Calu3 (cell line): Measurements from ENCODE around the gene INTS1. TPM values are rescaled to one million over a fixed set of nuclear protein-coding genes. Genes with fewer than 3 reads are reported as not detected.

Source experiments
- BruUV-seq: library from RNA; stranded (reverse); fragments of 400-500 nt; replicated peaks from 2 replicates; lab custom pipeline; 2021; lab: Mats Ljungman, UMichigan
- CTCF ChIA-PET: fragments of 300-600 bp; sonication (Branson Sonifier 250); formaldehyde crosslinking; loops from one replicate; lab custom pipeline; 2022; ENCODE audit warnings: antibody characterized with exemption; lab: Charles Lee
- DNase-seq: peaks from one replicate; pipeline ENCODE4 v3.0.0; 2022
- H3K27ac Mint-ChIP-seq: one replicate; pipeline ENCODE4 v1.8.0; 2022; ENCODE audit warnings: mixed read lengths; ENCODE audit not compliant: unreplicated experiment
- H3K27me3 Mint-ChIP-seq: one replicate; pipeline ENCODE4 v1.8.0; 2022; ENCODE audit warnings: mixed read lengths; ENCODE audit not compliant: unreplicated experiment
- H3K36me3 Mint-ChIP-seq: one replicate; pipeline ENCODE4 v1.8.0; 2022; ENCODE audit warnings: mild to moderate bottlenecking, moderate library complexity, mixed read lengths; ENCODE audit not compliant: insufficient read depth, unreplicated experiment
- H3K4me1 Mint-ChIP-seq: one replicate; pipeline ENCODE4 v1.8.0; 2022; ENCODE audit warnings: mild to moderate bottlenecking, low read depth, mixed read lengths; ENCODE audit not compliant: unreplicated experiment
- H3K4me3 Mint-ChIP-seq: one replicate; pipeline ENCODE4 v1.8.0; 2022; ENCODE audit warnings: mild to moderate bottlenecking, low read depth, moderate library complexity, mixed read lengths; ENCODE audit not compliant: unreplicated experiment
- H3K9me3 Mint-ChIP-seq: one replicate; pipeline ENCODE4 v1.8.0; 2022; ENCODE audit warnings: low read depth, mixed read lengths; ENCODE audit not compliant: unreplicated experiment
- intact Hi-C: fragments of 100-400 bp; cut with micrococcal nuclease; formaldehyde crosslinking; loops from one replicate; pipeline ENCODE4 v1.10.0; 2022; ENCODE audit not compliant: unreplicated experiment
- total RNA-seq: library from RNA; stranded (reverse); gene quantifications from 2 replicates; pipeline ENCODE4 v1.2.3, GENCODE V29; 2022
- TF ChIP-seq, protein P1 (sequence below): fragments of 200-600 bp; IDR thresholded peaks from one replicate; pipeline ENCODE4 v1.8.0; 2022; ENCODE audit warnings: antibody characterized with exemption; ENCODE audit not compliant: unreplicated experiment

INTS1 gene
- total RNA-seq, 1 experiment from 2014 or later: 192 TPM

DNA sequence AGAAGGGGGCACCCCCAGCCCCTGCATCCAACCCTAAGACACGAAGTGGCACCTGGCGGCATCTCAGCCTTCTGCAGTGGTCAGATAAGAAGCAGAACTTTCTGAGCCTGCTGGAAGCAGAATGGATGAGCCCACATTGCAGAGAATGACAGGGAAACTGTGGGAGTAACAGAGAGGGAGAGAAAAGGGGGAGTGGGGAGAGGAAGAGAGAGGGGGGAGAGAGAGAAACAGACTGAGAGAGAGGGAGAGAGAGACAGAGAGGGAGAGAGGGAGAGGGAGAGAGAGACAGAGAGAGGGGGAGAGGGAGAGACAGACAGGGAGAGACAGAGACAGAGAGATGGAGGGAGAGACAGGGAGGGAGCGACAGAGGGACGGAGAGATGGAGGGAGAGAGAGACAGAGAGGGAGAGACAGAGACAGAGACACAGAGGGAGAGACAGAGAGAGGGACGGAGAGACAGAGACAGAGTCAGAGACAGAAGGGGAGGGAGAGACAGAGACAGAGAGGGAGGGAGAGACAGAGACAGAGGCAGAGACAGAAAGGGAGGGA, 80.9 kb downstream of the INTS1 start:
- H3K36me3 Mint-ChIP-seq: peaks cover 32% of the 10 kb centered on the region
- intact Hi-C loops: no loop called here
- H3K4me1 Mint-ChIP-seq: no peaks in the 10 kb centered on the region
- CTCF ChIA-PET: interaction anchor here (0.7 to 1.5 kb wide), 2 partner anchors 11 to 230 kb away, joined by 3 read pairs; no protein-coding TSS in a partner anchor
- peaks cover 98% of the 10 kb centered on the region for H3K27me3 Mint-ChIP-seq
- no TSS peak for BruUV-seq
- H3K27ac Mint-ChIP-seq: no peak overlapping the region
- TF ChIP-seq, protein P1, sequence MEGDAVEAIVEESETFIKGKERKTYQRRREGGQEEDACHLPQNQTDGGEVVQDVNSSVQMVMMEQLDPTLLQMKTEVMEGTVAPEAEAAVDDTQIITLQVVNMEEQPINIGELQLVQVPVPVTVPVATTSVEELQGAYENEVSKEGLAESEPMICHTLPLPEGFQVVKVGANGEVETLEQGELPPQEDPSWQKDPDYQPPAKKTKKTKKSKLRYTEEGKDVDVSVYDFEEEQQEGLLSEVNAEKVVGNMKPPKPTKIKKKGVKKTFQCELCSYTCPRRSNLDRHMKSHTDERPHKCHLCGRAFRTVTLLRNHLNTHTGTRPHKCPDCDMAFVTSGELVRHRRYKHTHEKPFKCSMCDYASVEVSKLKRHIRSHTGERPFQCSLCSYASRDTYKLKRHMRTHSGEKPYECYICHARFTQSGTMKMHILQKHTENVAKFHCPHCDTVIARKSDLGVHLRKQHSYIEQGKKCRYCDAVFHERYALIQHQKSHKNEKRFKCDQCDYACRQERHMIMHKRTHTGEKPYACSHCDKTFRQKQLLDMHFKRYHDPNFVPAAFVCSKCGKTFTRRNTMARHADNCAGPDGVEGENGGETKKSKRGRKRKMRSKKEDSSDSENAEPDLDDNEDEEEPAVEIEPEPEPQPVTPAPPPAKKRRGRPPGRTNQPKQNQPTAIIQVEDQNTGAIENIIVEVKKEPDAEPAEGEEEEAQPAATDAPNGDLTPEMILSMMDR: no peak
- DNase-seq: no peak
- no peaks in the 10 kb centered on the region for H3K9me3 Mint-ChIP-seq
- no peak overlapping the region for H3K4me3 Mint-ChIP-seq

DNA sequence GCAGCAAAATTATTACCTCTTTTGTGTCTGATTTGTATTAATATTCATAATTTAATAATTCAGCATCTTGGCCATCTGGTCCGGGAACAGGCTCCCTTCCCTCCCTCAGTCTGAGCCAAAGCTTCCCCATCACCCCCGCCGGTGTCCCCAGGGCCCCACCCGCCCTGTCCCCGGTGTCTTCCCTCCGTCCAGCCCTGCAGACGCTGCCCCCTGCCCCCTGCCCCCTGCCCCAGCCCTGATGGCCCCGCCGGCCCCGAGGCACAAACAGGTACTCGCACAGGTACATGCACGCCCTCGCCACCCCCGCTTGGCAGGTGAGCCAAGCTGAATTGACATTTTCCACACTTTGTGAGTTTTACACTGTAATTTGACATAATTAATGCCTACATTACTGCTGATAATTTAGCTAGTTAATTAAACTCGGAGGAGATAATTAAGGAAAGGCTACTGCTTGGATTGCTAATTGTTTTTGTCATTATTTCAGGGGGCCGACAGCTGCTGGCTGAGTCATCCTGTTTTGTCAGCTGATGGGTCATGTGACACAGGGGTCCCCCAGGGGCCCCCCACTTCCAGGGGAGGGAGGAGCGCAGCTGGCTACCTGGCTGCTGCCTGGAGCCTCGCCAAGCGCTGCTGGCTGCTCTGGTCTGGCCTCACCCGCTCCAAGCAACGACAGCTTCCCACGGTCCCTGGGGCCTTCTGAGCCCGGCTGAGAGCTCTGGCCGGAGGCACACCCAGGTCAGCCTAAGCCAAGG, 81.5 kb downstream of the INTS1 start:
- Mint-ChIP-seq H3K9me3 (no peaks in the 10 kb centered on the region), H3K27ac (no peak overlapping the region), H3K27me3 (peaks cover 98% of the 10 kb centered on the region), H3K4me1 (no peaks in the 10 kb centered on the region), H3K4me3 (no peak overlapping the region), H3K36me3 (peaks cover 31% of the 10 kb centered on the region)
- no TSS peak for BruUV-seq
- TF ChIP-seq, protein P1: no peak
- CTCF ChIA-PET: interaction anchor here (0.5 kb wide), 1 partner anchor 1983 kb away, joined by 3 read pairs; no protein-coding TSS in a partner anchor
- intact Hi-C loops: no loop called here
- no peak for DNase-seq

DNA sequence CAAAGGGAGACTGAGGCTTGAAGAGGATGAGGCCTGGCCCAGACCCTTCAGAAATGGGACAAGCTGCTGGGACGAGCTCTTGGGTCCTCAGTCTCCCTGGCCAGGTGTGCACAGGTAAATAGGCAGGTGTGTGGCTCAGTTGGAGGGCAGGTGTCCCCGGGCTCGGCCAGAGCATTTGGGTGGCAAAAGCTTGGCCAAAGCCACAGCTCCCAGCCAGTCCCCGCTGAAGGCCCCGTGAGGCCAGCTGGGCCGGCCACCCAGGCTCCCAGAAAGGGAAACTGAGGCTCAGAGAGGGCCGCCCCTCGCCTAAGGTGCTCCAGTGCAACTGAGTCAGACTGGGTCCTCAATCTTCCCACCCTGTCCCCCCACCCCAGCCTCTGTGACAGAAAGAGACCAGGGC, 82.2 kb downstream of the INTS1 start:
- H3K4me3 Mint-ChIP-seq: no peak overlapping the region
- peaks cover 23% of the 10 kb centered on the region for H3K36me3 Mint-ChIP-seq
- intact Hi-C loops: no loop called here
- no peaks in the 10 kb centered on the region for H3K9me3 Mint-ChIP-seq
- no peak for DNase-seq
- BruUV-seq: no TSS peak
- no peak overlapping the region for H3K27ac Mint-ChIP-seq
- peaks cover 98% of the 10 kb centered on the region for H3K27me3 Mint-ChIP-seq
- no peaks in the 10 kb centered on the region for H3K4me1 Mint-ChIP-seq
- TF ChIP-seq, protein P1: no peak
- CTCF ChIA-PET: no interaction called here

DNA sequence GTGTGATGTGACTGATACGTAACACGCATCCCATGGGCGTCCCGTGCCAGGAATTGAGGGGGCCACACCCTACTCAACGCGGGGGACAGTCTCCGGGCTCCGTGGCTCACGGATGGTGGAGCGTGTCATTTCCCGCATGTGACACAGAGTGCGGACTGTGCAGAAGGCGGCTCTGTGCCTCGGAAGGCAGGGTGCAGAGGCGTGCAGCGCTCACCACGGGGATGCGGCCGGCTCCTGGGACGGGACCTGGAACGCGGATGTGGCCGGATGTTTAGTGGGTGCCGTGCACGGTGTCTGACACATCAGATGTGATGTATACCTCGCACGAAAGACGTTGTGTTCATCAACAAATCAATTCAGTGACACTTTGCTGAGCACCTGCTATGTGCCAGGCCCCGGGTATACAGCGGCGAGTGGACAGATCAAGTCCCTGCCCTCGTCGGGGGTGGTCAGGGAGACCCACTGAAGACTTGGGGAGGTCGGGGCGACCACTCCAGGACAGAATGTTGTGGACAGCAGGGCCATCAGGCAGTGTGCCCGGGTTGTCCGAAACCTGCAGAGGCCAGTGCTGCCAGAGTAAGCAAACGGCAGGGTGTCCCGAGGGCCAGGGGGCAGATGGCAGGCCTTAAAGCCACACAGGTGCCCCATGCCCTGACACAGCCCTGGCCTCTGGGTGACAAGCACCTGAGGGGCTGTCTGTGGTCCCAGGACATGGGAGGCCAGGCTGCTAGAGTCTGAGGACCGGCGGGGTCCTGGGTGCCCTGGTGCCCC, 83.0 kb downstream of the INTS1 start:
- DNase-seq: no peak
- CTCF ChIA-PET: interaction anchor here (0.7 kb wide), 1 partner anchor 589 kb away, joined by 3 read pairs; the partner anchor contains the start of gene SUN1
- Mint-ChIP-seq H3K36me3 (peaks cover 17% of the 10 kb centered on the region), H3K4me3 (no peak overlapping the region), H3K9me3 (no peaks in the 10 kb centered on the region), H3K4me1 (no peaks in the 10 kb centered on the region), H3K27ac (no peak overlapping the region), H3K27me3 (peaks cover 98% of the 10 kb centered on the region)
- no TSS peak for BruUV-seq
- TF ChIP-seq, protein P1: no peak
- intact Hi-C loops: no loop called here

Other genes with a start within 250 kb of the INTS1 start
- gene MICALL2, start 44.9 kb downstream of the INTS1 start, total RNA-seq: 162 and 176 TPM in 2 replicates
- 105 and 113 TPM in 2 replicates for gene MAFK, start 26.3 kb upstream of the INTS1 start, total RNA-seq
- 61.9 and 75.8 TPM in 2 replicates for gene TMEM184A, start 51.8 kb upstream of the INTS1 start, total RNA-seq
- 64.0 and 67.2 TPM in 2 replicates for gene PSMG3, start 65.6 kb upstream of the INTS1 start, total RNA-seq
- gene ELFN1, start 165.9 kb upstream of the INTS1 start, total RNA-seq: 0.27 TPM in 1 of 2 replicates, not detected in the other